ENCODE measurements around the gene TMOD2. TPM values are rescaled to one million over a fixed set of nuclear protein-coding genes. Genes with fewer than 3 reads are reported as not detected.
A peak's percentile ranks its signal among the peaks of the same experiment; 100 is the strongest.

TMOD2 gene
- total RNA-seq, 1 experiment from 2014 or later = 5.7 TPM

GRCh38 chr15:51752888-51753287 lies 1.5 kb downstream of the TMOD2 start:
- POLR2A ChIA-PET = no interaction called here
- H3K4me2 ChIP-seq (ENCODE audit: low read length) = 0 out of 2 replicates have a peak overlapping the region, but pooled peaks have one; percentile 89
- H2AFZ ChIP-seq (ENCODE audit: low read depth, low read length, poor library complexity, severe bottlenecking) = no peak overlapping the region
- BruUV-seq (replicated peaks) = no TSS peak
- H3K4me3 ChIP-seq (replicated peaks in 1 of 2; ENCODE audit: low read depth in 1 of 2, low read length in 2 of 2) = no peak overlapping the region
- no peak for DNase-seq (ENCODE audit: low read depth, low spot score)
- ATAC-seq = no peak
- H3K79me2 ChIP-seq (ENCODE audit: insufficient read depth, low read length) = no peaks in the 10 kb centered on the region
- TF ChIP-seq CTCF (IDR thresholded peaks at IDR 0.05 in 2 of 3, conservative IDR thresholded peaks at IDR 0.05 in 1 of 3; ENCODE audit: borderline replicate concordance in 1 of 3, insufficient read depth in 1 of 3, low read depth in 2 of 3, low read length in 2 of 3) (no peak), ZBTB33 (IDR thresholded peaks at IDR 0.05; ENCODE audit: extremely low read depth, insufficient replicate concordance, low read length) (no peak), EZH2 (IDR thresholded peaks at IDR 0.05) (no peak), CEBPB (IDR thresholded peaks at IDR 0.05; ENCODE audit: low read depth) (no peak), POLR2A (IDR thresholded peaks at IDR 0.05; ENCODE audit: borderline replicate concordance, extremely low read depth, insufficient read depth, insufficient read length) (no peak), POLR2AphosphoS5 (IDR thresholded peaks at IDR 0.05; ENCODE audit: low read depth, low read length) (no peak), MAX (IDR thresholded peaks at IDR 0.05) (no peak), TCF7L2 (IDR thresholded peaks at IDR 0.05; ENCODE audit: borderline replicate concordance, extremely low read depth, insufficient read depth, insufficient read length) (no peak), ATF3 (IDR thresholded peaks at IDR 0.05) (no peak), FOSL1 (IDR thresholded peaks at IDR 0.05; ENCODE audit: low read depth) (no peak), EZH2phosphoT487 (IDR thresholded peaks at IDR 0.05; ENCODE audit: borderline replicate concordance) (no peak), CBX3 (IDR thresholded peaks at IDR 0.05; ENCODE audit: low read depth) (no peak)
- no peaks in the 10 kb centered on the region for H3K9me2 ChIP-seq (ENCODE audit: insufficient read depth)
- H3K27me3 ChIP-seq (ENCODE audit: insufficient read depth, low read length) = no peaks in the 10 kb centered on the region
- peaks cover 4 to 14% of the 10 kb centered on the region in 2 experiments; a peak in 3 of 4 replicates for H3K4me1 ChIP-seq (ENCODE audit: control insufficient read depth in 1 of 2, insufficient read depth in 2 of 2, low read length in 2 of 2)
- intact Hi-C loops (cut with micrococcal nuclease) = no loop called here
- CTCF ChIA-PET = no interaction called here
- no peaks in the 10 kb centered on the region for H3K9me3 ChIP-seq (ENCODE audit: control insufficient read depth in 1 of 2, insufficient read depth in 1 of 2, low read depth in 1 of 2, low read length in 2 of 2)
- no peaks in the 10 kb centered on the region for H3K36me3 ChIP-seq (ENCODE audit: control insufficient read depth in 1 of 2, insufficient read depth in 2 of 2, low read length in 2 of 2)
- RAD21 ChIA-PET (ENCODE audit: low non-redundant PET in 1 of 2, low total read pairs in 2 of 2, uncharacterized antibody in 2 of 2, unreplicated experiment in 2 of 2) = no interaction called here
- H4K20me1 ChIP-seq (ENCODE audit: insufficient read depth) = no peaks in the 10 kb centered on the region
- H3K27ac ChIP-seq (ENCODE audit: low read depth, low read length) = no peak overlapping the region
- H3K9ac ChIP-seq (ENCODE audit: low read length) = no peak overlapping the region
